T-cell (primary cell): ENCODE data around the gene STON2. TPM values are rescaled to one million over a fixed set of nuclear protein-coding genes. Genes with fewer than 3 reads are reported as not detected.

Source experiments
- ATAC-seq, 4 experiments: fragments of 200-7000 bp in 3 of 4; fragments of 150-1000 bp in 1 of 4; cut with Tn5 transposase; replicated peaks in 1 of 4; 1 replicate in 3 of 4; 2 replicates in 1 of 4; pipeline ENCODE4 v1.10.0; 2021; ENCODE audit warnings: moderate library complexity in 3 of 4, mild to moderate bottlenecking in 2 of 4, moderate number of reproducible peaks in 1 of 4
- CTCF ChIA-PET, 2 donors: fragments of 300-600 bp; sonication (Branson Sonifier 250); formaldehyde crosslinking; loops; one replicate each; lab custom pipeline; 2022; ENCODE audit warnings: antibody characterized with exemption in 2 of 2; lab: Charles Lee
- POLR2A ChIA-PET, 2 donors: fragments of 300-600 bp; sonication (Branson Sonifier 250); formaldehyde crosslinking; loops; one replicate each; lab custom pipeline; 2022; ENCODE audit warnings: antibody characterized with exemption in 2 of 2; lab: Charles Lee
- DNase-seq, 35 experiments: peaks; one replicate each; pipeline versions ENCODE4 v3.0.0 to v3.0.0-alpha.2; 2013 to 2023
- H3K27ac ChIP-seq: one replicate; pipeline ENCODE4 v1.5.1; 2013; ENCODE audit warnings: low read length
- H3K27me3 ChIP-seq, 2 experiments: replicated peaks in 1 of 2; 1 replicate in 1 of 2; 2 replicates in 1 of 2; pipeline versions ENCODE4 v1.6.1 to v1.7.0; 2013; ENCODE audit warnings: low read length in 1 of 2, mixed read lengths in 1 of 2; ENCODE audit not compliant: control insufficient read depth in 2 of 2, insufficient read depth in 2 of 2; ENCODE audit errors: extremely low read depth in 1 of 2
- H3K36me3 ChIP-seq, 2 donors: 1 replicate in 1 of 2; 2 replicates in 1 of 2; pipeline versions ENCODE4 v1.6.1 to v1.7.0; 2013; ENCODE audit warnings: low read length in 1 of 2; ENCODE audit not compliant: control insufficient read depth in 2 of 2, insufficient read depth in 1 of 2; ENCODE audit errors: extremely low read depth in 1 of 2
- H3K4me1 ChIP-seq, 2 experiments: 1 replicate in 1 of 2; 2 replicates in 1 of 2; pipeline versions ENCODE4 v1.6.1 to v1.7.0; 2013; ENCODE audit warnings: low read length in 2 of 2, mixed read lengths in 1 of 2; ENCODE audit not compliant: insufficient read depth in 2 of 2, control insufficient read depth in 1 of 2; ENCODE audit errors: extremely low read depth in 1 of 2
- H3K4me3 ChIP-seq, 2 donors: 1 replicate in 1 of 2; 2 replicates in 1 of 2; pipeline versions ENCODE4 v1.5.1 to v1.7.0; 2013; ENCODE audit warnings: mild to moderate bottlenecking in 2 of 2, low read length in 1 of 2, moderate library complexity in 1 of 2; ENCODE audit not compliant: control insufficient read depth in 1 of 2; ENCODE audit errors: extremely low read depth in 1 of 2
- H3K9me3 ChIP-seq: 2 replicates; pipeline ENCODE4 v1.7.0; 2013
- H3K27ac Mint-ChIP-seq, 2 donors: one replicate each; pipeline ENCODE4 v1.8.0; 2020 to 2021; ENCODE audit warnings: mild to moderate bottlenecking in 2 of 2, mixed read lengths in 2 of 2
- H3K27me3 Mint-ChIP-seq, 2 donors: one replicate each; pipeline ENCODE4 v1.8.0; 2021 to 2022; ENCODE audit warnings: mixed read lengths in 2 of 2
- H3K36me3 Mint-ChIP-seq: one replicate; pipeline ENCODE4 v1.8.0; 2021; ENCODE audit warnings: mixed read lengths
- H3K4me1 Mint-ChIP-seq, 3 donors: one replicate each; pipeline ENCODE4 v1.8.0; 2020 to 2022; ENCODE audit warnings: mixed read lengths in 3 of 3, mild to moderate bottlenecking in 1 of 3
- H3K4me3 Mint-ChIP-seq, 3 donors: one replicate each; pipeline ENCODE4 v1.8.0; 2020 to 2022; ENCODE audit warnings: mild to moderate bottlenecking in 3 of 3, mixed read lengths in 3 of 3, moderate library complexity in 3 of 3
- H3K9me3 Mint-ChIP-seq, 3 donors: one replicate each; pipeline ENCODE4 v1.8.0; 2020 to 2022; ENCODE audit warnings: mixed read lengths in 3 of 3
- WGBS: methylation state at CpG from one replicate; pipeline ENCODE4 v1.1.5; 2013; ENCODE audit warnings: missing lambda C conversion rate; ENCODE audit not compliant: insufficient coverage; 5-methylcytosine and 5-hydroxymethylcytosine counted together
- total RNA-seq, 35 experiments: library from RNA in 6 of 35; stranded (reverse) in 6 of 35; fragments of 120-200 nt in 1 of 35; gene quantifications; one replicate each; pipeline versions ENCODE4 v1.2.1 to v1.2.4 and lab custom pipeline; 2013 to 2026

Gene STON2
- total RNA-seq, 5 donors from 2014 or later (not counting 1 experiment from before 2014, with no cell fraction given) = 0.22 to 1.8 (median 0.40) TPM

DNA sequence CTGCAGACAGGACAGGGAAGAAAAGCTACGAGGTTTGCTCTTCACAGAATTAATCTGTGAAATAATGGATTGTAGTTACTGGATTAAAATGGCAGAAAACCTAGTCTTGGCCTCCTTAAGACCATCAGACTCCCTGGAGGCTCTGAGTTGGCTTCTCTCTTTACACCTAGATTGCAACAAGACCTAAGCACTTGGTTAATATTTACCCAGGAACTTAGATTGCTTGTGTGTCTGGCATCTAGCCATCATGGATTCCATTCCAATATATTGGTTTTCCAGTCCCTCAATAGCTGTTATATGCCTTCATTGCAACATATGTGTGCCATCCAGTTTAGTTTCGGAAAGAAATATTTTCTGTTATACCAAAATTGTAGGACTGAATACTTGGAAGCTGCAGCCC lies 177.4 kb downstream of the STON2 start:
- H3K27me3 ChIP-seq = no peaks in the 10 kb centered on the region
- Mint-ChIP-seq H3K4me3 (no peak overlapping the region), H3K27me3 (no peaks in the 10 kb centered on the region), H3K36me3 (no peaks in the 10 kb centered on the region), H3K4me1 (peaks cover 21 to 29% (median 24%) of the 10 kb centered on the region in 3 donors), H3K27ac (peak overlapping the region in 1 of 2 donors; percentile 77), H3K9me3 (no peaks in the 10 kb centered on the region)
- ChIA-PET POLR2A (no interaction called here), CTCF (interaction anchor here in 1 of 2 donors (0.6 to 1.6 kb wide), 3 partner anchors 9 to 242 kb away, joined by 3 to 6 read pairs (median 3); no protein-coding TSS in a partner anchor)
- peaks cover 8 to 16% of the 10 kb centered on the region in 2 experiments for H3K4me1 ChIP-seq
- DNase-seq (no peak), ATAC-seq (no peak)
- H3K9me3 ChIP-seq = no peaks in the 10 kb centered on the region
- no peaks in the 10 kb centered on the region for H3K36me3 ChIP-seq
- no peak overlapping the region for H3K4me3 ChIP-seq
- no peak overlapping the region for H3K27ac ChIP-seq
- WGBS = no CpG with 5 or more reads among the region's 2 CpGs

DNA sequence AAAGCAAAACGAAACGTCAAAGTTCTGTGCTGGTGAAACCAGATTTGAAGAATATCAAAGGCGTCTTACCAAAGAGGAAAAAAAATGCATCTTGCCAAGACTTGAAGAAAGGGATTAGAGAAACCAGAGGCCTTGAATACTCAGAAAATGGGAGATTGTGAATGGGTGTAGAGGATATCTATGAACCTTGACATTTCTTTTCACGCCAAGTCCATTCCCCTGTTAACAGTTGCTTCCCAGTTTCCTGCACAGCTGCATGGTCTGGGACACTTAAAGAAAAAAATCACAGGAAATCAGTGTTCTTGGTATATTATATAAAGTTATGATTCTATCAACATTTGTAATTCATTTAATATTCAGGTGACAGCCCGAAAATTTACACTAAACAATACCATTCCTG lies 178.0 kb downstream of the STON2 start:
- H3K9me3 ChIP-seq = no peaks in the 10 kb centered on the region
- ChIA-PET CTCF (interaction anchor here in 1 of 2 donors (0.6 to 1.6 kb wide), 3 partner anchors 9 to 242 kb away, joined by 3 to 6 read pairs (median 3); no protein-coding TSS in a partner anchor), POLR2A (no interaction called here)
- WGBS = 96% methylated on average over 3 of the region's 5 CpGs
- DNase-seq (no peak), ATAC-seq (no peak)
- Mint-ChIP-seq H3K4me3 (peak overlapping the region; percentile 94), H3K9me3 (no peaks in the 10 kb centered on the region), H3K36me3 (no peaks in the 10 kb centered on the region), H3K4me1 (peaks cover 26 to 33% (median 29%) of the 10 kb centered on the region in 3 donors), H3K27me3 (no peaks in the 10 kb centered on the region), H3K27ac (peak overlapping the region; percentile 99)
- no peak overlapping the region for H3K4me3 ChIP-seq
- no peaks in the 10 kb centered on the region for H3K36me3 ChIP-seq
- H3K27me3 ChIP-seq = no peaks in the 10 kb centered on the region
- H3K27ac ChIP-seq = peak overlapping the region; percentile 99
- peaks cover 12 to 16% of the 10 kb centered on the region in 2 experiments for H3K4me1 ChIP-seq

DNA sequence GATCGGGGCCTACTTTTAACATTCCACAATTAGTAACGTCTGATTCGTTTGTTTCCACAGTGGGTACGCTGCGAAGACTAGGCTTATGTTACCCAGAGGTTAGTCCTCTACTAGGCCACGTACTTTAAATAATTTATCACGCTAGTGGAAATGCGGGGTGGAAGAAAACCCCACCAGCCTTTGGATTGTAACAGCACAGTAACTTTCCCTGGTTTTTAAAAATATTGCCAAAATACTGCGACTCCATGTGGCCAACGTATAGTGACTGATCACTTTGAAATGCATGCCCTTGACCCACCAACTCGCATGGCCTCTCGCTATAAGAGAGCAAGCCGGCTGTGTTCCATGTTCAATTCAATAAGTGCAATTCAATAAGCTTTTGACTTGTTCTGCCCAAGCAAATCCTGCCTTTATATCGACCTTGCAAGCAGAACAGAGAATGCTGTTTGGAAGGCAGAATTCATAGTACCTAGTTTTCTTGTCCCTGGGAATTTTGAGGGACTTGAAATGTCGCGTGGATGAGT lies 178.5 kb downstream of the STON2 start:
- POLR2A ChIA-PET = interaction anchor here (0.6 to 1.8 kb wide), 7 partner anchors 33 to 312 kb away, joined by 3 to 12 read pairs (median 5); partner anchors contain the start of gene SEL1L (in 1 of the 2)
- Mint-ChIP-seq H3K27ac (peak overlapping the region; percentile 99), H3K4me1 (peaks cover 31 to 37% (median 33%) of the 10 kb centered on the region in 3 donors), H3K27me3 (no peaks in the 10 kb centered on the region), H3K9me3 (no peaks in the 10 kb centered on the region), H3K36me3 (peaks cover 3% of the 10 kb centered on the region), H3K4me3 (peak overlapping the region; percentile 94)
- Histone ChIP-seq H3K27me3 (no peaks in the 10 kb centered on the region), H3K4me1 (peaks cover 12 to 16% of the 10 kb centered on the region in 2 experiments), H3K4me3 (peak overlapping the region; percentile 83 to 95), H3K36me3 (no peaks in the 10 kb centered on the region), H3K27ac (peak overlapping the region; percentile 99), H3K9me3 (no peaks in the 10 kb centered on the region)
- CTCF ChIA-PET = interaction anchor here in 1 of 2 donors (1.2 to 1.5 kb wide), 2 partner anchors 30 to 52 kb away, joined by 3 to 9 read pairs; no protein-coding TSS in a partner anchor
- 65% methylated on average over 13 of the region's 16 CpGs for WGBS
- ATAC-seq = no peak
- DNase-seq = no peak

DNA sequence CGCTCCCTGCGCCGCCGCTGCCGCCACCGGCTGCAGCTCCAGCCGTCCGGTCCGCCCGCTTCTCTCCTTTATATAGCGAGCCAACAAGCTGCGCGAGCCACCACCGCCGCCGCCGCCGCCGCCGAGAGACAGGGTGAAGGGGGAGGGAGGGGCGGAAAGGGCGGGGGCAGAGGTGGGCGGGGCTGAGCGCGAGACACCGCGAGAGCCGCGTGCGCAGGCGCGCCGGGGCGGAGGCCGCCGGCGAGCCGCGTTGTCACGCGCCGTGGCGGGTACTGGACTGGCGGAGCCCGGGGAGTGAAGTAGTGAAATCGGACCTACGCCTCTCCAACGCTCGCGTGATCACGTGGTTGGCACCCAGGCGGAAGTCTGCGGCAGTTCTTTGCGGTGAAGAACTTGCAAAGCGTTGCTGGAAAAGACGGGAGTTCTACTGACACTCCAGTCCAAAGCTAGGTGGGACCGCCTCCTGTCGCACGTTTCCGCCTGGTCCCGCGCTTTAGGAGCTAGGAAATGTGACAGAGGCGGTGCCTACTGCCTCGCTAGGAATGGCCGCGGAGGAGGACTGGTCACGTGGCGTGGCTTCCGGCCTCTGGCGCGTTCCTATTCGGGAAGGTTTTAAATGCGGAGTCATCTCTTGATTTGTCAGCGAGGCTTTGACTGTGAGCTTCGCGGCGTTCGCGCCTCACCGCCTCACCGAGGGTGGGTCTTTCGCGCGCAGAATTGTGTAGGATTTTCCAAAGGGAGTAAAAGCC lies 179.1 kb downstream of the STON2 start, which contains the start of gene GTF2A1:
TSS of gene GTF2A1 (minus strand) at position 130 of the 749 bp plus-strand sequence. CDS start 441 bp downstream, outside the sequence.
- peak; percentile 84 to 97 (median 93) for DNase-seq
- CTCF ChIA-PET = interaction anchor here in 1 of 2 donors (0.6 to 1.5 kb wide), 5 partner anchors 29 to 279 kb away, joined by 3 to 9 read pairs (median 4); partner anchors contain the start of gene CEP128

DNA sequence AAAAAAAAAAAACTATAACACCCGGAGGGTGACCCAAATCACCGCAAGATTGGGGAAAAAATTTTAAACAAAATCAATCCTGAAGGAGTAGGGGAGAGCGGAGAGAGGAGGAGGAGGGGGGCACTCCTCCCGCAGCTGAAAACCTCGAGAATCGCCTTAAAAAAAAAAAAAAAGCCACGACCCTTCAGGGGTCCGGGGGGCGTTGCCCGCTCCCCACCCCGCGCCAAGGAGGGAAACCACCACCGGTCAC lies 179.6 kb downstream of the STON2 start:
- POLR2A ChIA-PET = interaction anchor here (0.6 to 1.8 kb wide), 6 partner anchors 24 to 313 kb away, joined by 3 to 12 read pairs (median 7); partner anchors contain the start of gene SEL1L (in 1 of the 2)
- WGBS = 0% methylated on average over 7 of the region's 13 CpGs
- peaks cover 11% of the 10 kb centered on the region for H3K36me3 Mint-ChIP-seq
- Histone ChIP-seq H3K4me1 (peaks cover 12 to 16% of the 10 kb centered on the region in 2 experiments), H3K36me3 (peaks cover 0 to 7% of the 10 kb centered on the region in 2 donors), H3K9me3 (no peaks in the 10 kb centered on the region), H3K27me3 (no peaks in the 10 kb centered on the region), H3K27ac (peak overlapping the region; percentile 95), H3K4me3 (peak overlapping the region; percentile 95 to 99)
- CTCF ChIA-PET = interaction anchor here in 1 of 2 donors (0.5 to 1.2 kb wide), 3 partner anchors 49 to 279 kb away, joined by 3 to 4 read pairs (median 3); partner anchors contain the start of gene CEP128
- no peaks in the 10 kb centered on the region for H3K27me3 Mint-ChIP-seq
- ATAC-seq = no peak
- peak overlapping the region; percentile 94 for H3K4me3 Mint-ChIP-seq
- H3K4me1 Mint-ChIP-seq = peaks cover 38 to 47% (median 39%) of the 10 kb centered on the region in 3 donors
- DNase-seq = no peak
- no peaks in the 10 kb centered on the region for H3K9me3 Mint-ChIP-seq
- peak overlapping the region; percentile 98 to 99 for H3K27ac Mint-ChIP-seq

More for the DNA sequence above, 179.1 kb downstream of the STON2 start, which contains the start of gene GTF2A1:
- peak within 1 kb of the TSS; percentile 99 for H3K27ac Mint-ChIP-seq
- no peaks in the 10 kb centered on the region for H3K27me3 Mint-ChIP-seq
- H3K4me3 Mint-ChIP-seq = peak within 1 kb of the TSS; percentile 94 to 100 (median 98)
- peaks cover 35 to 42% (median 38%) of the 10 kb centered on the region in 3 donors for H3K4me1 Mint-ChIP-seq
- H3K9me3 ChIP-seq = no peaks in the 10 kb centered on the region
- peak; percentile 71 to 81 (median 78) for ATAC-seq
- no peaks in the 10 kb centered on the region for H3K9me3 Mint-ChIP-seq
- peaks cover 0 to 3% of the 10 kb centered on the region in 2 donors for H3K36me3 ChIP-seq
- POLR2A ChIA-PET = interaction anchor here (0.6 to 1.8 kb wide), 9 partner anchors 25 to 313 kb away, joined by 3 to 12 read pairs (median 5); partner anchors contain the start of gene SEL1L (in 1 of the 2)
- H3K27ac ChIP-seq = peak within 1 kb of the TSS; percentile 99
- peak within 1 kb of the TSS; percentile 95 to 99 for H3K4me3 ChIP-seq
- peaks cover 6% of the 10 kb centered on the region for H3K36me3 Mint-ChIP-seq
- no peaks in the 10 kb centered on the region for H3K27me3 ChIP-seq
- peaks cover 12 to 16% of the 10 kb centered on the region in 2 experiments for H3K4me1 ChIP-seq
- WGBS = under 1% methylated on average over 59 of the region's 84 CpGs
